Skeletal muscle satellite cell (primary cell): Measurements from ENCODE around the gene TAOK1.
"Not testable (repeated sequence)": the region's sequence is repeated elsewhere in the genome, so short reads cannot be mapped to it uniquely, and the experiment has no call there.

Experiments
- H3K27me3 ChIP-seq: 2 replicates; pipeline ENCODE4 v1.7.0; 2013; ENCODE audit warnings: low read length; ENCODE audit not compliant: control insufficient read depth, insufficient read depth
- H3K36me3 ChIP-seq: 2 replicates; pipeline ENCODE4 v1.7.0; 2013; ENCODE audit warnings: mild to moderate bottlenecking, control low read depth, low read length; ENCODE audit not compliant: insufficient read depth
- H3K4me1 ChIP-seq: 2 replicates; pipeline ENCODE4 v1.7.0; 2013; ENCODE audit warnings: low read length; ENCODE audit not compliant: control insufficient read depth, insufficient read depth
- H3K4me2 ChIP-seq: 2 replicates; pipeline ENCODE4 v1.7.0; 2013; ENCODE audit warnings: mild to moderate bottlenecking, low read length
- H3K4me3 ChIP-seq: 2 replicates; pipeline ENCODE4 v1.7.0; 2013; ENCODE audit warnings: low read length
- H3K9ac ChIP-seq: 2 replicates; pipeline ENCODE4 v1.7.0; 2013; ENCODE audit warnings: mild to moderate bottlenecking, low read depth, low read length, moderate library complexity
- H3K9me3 ChIP-seq: replicated peaks from 2 replicates; pipeline ENCODE4 v1.7.0; 2013; ENCODE audit warnings: mild to moderate bottlenecking, control low read depth, low read length

Gene TAOK1

DNA sequence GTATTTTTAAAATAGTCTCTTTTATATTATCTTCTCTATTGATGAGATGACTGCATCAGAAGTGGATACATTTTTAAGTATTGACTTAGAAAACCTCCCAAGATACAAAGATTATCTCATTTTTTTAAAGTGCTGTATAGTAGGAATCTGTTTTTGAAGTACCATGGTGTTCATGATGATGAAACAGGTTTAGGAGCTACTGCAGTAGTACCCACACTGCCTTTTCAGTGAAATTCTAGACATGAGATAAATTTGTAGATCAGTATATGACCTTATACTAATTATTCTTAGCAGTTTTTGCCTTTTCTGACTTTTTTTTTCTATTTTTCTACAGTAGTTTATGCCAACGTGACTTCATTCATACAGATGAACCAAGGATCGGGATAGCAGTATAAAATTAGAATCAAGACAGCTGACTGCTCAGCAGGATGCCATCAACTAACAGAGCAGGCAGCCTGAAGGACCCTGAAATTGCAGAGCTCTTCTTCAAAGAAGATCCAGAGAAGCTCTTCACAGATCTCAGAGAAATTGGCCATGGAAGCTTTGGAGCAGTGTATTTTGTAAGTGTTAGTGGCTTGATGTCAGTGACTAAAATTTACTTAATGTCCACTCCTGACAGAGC lies 61.1 kb downstream of the TAOK1 start:
- Histone ChIP-seq H3K36me3 (peaks cover 27% of the 10 kb centered on the region), H3K27me3 (no peaks in the 10 kb centered on the region), H3K4me3 (no peak overlapping the region), H3K4me2 (no peak overlapping the region), H3K9ac (no peak overlapping the region), H3K9me3 (no peaks in the 10 kb centered on the region), H3K4me1 (peaks cover 1% of the 10 kb centered on the region)

DNA sequence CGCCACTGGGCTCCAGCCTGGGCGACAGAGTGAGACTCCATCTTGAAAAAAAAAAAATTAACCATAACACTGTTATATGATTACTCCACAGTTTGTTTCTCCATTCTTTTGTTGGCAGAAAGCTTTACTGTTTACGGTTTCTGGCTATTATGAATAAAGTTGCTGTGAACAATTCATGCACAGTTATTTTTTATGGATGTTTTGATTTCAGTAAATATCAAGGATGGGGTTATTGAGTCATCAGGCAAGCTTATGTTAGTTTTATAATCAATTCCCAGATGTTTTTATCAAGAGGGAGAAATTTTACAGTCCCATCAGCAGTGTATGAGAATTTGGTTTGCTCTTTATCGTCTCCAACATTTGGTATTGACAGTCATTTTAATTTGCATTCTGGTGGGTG lies 67.9 kb downstream of the TAOK1 start:
- H3K4me2 ChIP-seq = no peak overlapping the region
- peaks cover 14% of the 10 kb centered on the region for H3K36me3 ChIP-seq
- no peaks in the 10 kb centered on the region for H3K27me3 ChIP-seq
- no peak overlapping the region for H3K9ac ChIP-seq
- H3K4me1 ChIP-seq = no peaks in the 10 kb centered on the region
- no peaks in the 10 kb centered on the region for H3K9me3 ChIP-seq
- no peak overlapping the region for H3K4me3 ChIP-seq

DNA sequence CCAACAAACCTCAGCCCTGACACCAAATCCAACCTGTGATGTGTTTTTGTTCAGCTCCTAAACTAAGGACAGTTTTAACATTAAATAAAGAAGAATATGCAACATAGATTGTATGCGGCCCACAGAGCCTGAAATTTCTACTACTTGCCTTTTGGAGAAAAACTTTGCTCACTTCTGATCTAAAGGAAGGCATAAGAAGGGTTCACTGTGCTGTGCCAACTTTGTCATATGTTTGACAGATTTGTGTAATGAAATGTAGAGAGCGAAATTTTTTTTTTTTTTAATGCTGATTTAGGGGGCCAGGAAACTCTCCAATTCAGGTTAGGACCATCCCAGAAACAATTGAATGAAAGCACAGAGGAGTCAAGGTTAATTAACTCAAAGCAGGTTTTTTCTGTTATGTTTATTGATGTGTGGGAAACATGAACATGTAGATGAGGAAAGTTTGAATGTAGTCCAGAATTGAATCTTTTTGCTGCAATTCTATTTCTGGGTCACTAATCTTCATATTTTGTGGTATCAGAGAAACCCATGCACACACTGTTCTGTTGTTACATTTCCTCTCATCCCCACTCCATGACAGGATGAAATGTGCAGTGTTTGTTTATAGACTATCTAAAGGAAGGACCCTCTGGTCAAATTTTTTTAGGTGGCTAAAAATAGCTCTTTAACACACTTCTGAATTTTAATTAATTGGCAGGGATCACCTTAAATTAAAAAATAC lies 71.5 kb downstream of the TAOK1 start:
- no peak overlapping the region for H3K4me2 ChIP-seq
- H3K4me1 ChIP-seq = no peaks in the 10 kb centered on the region
- H3K9ac ChIP-seq = no peak overlapping the region
- peaks cover 11% of the 10 kb centered on the region for H3K36me3 ChIP-seq
- no peaks in the 10 kb centered on the region for H3K27me3 ChIP-seq
- H3K9me3 ChIP-seq = no peaks in the 10 kb centered on the region
- H3K4me3 ChIP-seq = no peak overlapping the region

DNA sequence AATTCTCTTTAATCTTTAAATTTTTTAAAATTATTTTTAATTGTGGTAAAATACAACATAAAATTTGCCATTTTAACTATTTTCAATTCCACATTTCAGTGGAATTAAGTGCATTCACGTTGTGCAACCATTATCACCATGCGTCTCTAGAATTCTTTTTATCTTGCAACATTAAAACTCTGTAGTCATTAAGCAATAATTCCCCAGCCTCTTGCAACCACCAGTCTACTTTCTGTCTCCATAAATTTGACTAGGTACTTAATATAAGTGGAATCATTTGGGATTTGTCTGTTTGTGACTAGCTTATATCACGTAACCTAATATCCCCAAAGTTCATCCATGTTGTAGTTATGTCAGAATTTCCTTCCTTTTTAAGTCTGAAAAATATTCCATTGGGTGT lies 79.1 kb downstream of the TAOK1 start:
- H3K4me3 ChIP-seq = no peak overlapping the region
- H3K9me3 ChIP-seq = no peaks in the 10 kb centered on the region
- H3K9ac ChIP-seq = no peak overlapping the region
- no peaks in the 10 kb centered on the region for H3K27me3 ChIP-seq
- no peaks in the 10 kb centered on the region for H3K4me1 ChIP-seq
- H3K36me3 ChIP-seq = peaks cover 42% of the 10 kb centered on the region
- no peak overlapping the region for H3K4me2 ChIP-seq

GRCh38 chr17:29473437-29473836 lies 83.3 kb downstream of the TAOK1 start:
- not testable (repeated sequence) for H3K4me3 ChIP-seq, H3K9me3 ChIP-seq, H3K4me2 ChIP-seq, H3K9ac ChIP-seq, H3K27me3 ChIP-seq, H3K4me1 ChIP-seq
- H3K36me3 ChIP-seq = peaks cover 47% of the 10 kb centered on the region

GRCh38 chr17:29474297-29474696 lies 84.1 kb downstream of the TAOK1 start:
- no peaks in the 10 kb centered on the region for H3K4me1 ChIP-seq
- no peak overlapping the region for H3K9ac ChIP-seq
- H3K4me2 ChIP-seq = no peak overlapping the region
- peaks cover 44% of the 10 kb centered on the region for H3K36me3 ChIP-seq
- H3K27me3 ChIP-seq = no peaks in the 10 kb centered on the region
- H3K4me3 ChIP-seq = no peak overlapping the region
- no peaks in the 10 kb centered on the region for H3K9me3 ChIP-seq

DNA sequence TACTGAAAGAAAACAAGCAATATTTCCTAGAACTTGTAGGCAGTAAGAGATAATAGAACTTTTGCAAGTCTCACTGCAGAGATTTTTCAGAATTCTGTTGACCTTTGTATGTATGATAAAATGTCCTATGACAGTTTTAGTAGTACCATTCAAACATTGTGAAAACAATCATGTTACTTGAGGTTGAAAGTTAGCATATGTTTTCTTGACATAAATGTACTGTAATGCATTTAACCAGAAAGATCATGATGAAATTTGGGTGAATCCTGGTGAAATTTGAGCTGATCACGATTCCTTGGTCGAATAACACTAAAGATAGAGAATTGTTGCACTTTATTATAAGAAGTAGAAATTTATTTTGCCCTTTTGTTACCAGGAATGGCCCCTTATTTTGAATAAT lies 85.7 kb downstream of the TAOK1 start:
- Histone ChIP-seq H3K9ac (no peak overlapping the region), H3K4me3 (no peak overlapping the region), H3K4me2 (no peak overlapping the region), H3K4me1 (no peaks in the 10 kb centered on the region), H3K27me3 (no peaks in the 10 kb centered on the region), H3K9me3 (no peaks in the 10 kb centered on the region), H3K36me3 (peaks cover 36% of the 10 kb centered on the region)

- not testable (repeated sequence) for H3K4me3 ChIP-seq, H3K9ac ChIP-seq, H3K9me3 ChIP-seq, H3K4me2 ChIP-seq, H3K27me3 ChIP-seq, H3K4me1 ChIP-seq
- peaks cover 39% of the 10 kb centered on the region for H3K36me3 ChIP-seq
Observed at GRCh38 chr17:29480249-29480928, 90.2 kb downstream of the TAOK1 start.

DNA sequence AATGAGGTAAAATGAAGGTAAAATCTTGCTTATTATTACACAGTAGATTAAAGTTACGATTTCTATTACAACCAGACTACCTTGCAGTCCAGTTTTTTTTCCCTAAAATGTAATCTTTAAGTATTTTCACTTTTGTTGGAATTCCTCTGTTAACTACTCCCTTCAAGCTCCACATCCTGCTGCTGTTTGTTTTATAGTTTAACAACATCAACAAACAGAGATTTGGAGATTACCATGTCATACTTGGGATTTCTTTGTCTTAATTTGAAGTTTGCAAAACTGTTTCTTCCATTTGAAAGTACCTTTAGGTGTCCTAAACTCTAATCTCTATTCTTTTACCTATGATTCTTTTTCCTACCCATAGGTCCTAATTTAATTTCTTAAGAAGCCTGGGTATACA lies 93.3 kb downstream of the TAOK1 start:
- Histone ChIP-seq H3K9me3 (no peaks in the 10 kb centered on the region), H3K4me2 (no peak overlapping the region)

DNA sequence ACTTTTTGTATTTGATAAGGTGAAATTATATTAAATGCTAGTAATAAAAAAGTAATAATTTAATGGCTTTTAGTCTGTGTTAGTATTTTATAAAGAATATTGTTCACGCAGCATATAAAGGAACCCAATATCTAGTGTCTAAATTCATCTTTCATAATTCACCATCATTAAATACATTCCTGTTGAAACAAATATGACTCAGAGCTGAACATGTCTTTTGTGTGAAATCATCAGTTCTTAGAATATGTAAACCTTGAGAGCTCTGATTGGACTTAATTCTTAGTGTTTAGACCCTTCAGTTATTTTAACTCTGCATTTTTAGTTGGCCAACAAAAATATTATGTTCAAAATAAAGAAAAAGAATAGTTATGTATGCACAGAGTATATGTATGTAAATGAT lies 104.8 kb downstream of the TAOK1 start:
- Histone ChIP-seq H3K4me3 (no peak overlapping the region), H3K27me3 (no peaks in the 10 kb centered on the region), H3K9ac (no peak overlapping the region), H3K4me1 (peaks cover 11% of the 10 kb centered on the region), H3K36me3 (peaks cover 55% of the 10 kb centered on the region), H3K9me3 (no peaks in the 10 kb centered on the region), H3K4me2 (no peak overlapping the region)

More for the DNA sequence above, 93.3 kb downstream of the TAOK1 start:
- Histone ChIP-seq H3K27me3 (no peaks in the 10 kb centered on the region), H3K36me3 (peaks cover 45% of the 10 kb centered on the region), H3K4me3 (no peak overlapping the region), H3K9ac (no peak overlapping the region), H3K4me1 (no peaks in the 10 kb centered on the region)

DNA sequence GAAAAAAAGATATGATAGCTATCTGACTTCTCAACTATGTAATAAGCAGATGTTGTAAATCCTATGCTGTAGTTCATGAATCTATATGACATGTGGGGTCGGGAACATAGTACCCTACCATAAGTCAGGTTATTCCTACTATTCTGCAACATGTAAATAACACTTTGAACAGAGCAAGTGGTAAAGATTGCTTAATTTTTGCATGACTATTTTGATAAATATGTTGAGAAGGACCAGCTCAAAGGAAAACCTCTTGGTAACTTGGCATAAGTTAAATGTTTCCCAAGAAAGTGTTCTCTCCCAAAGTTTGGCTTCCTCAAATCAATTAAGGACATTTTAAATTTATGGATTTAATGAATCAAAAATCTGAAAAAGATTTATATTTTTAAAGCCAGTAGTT lies 114.5 kb downstream of the TAOK1 start:
- Histone ChIP-seq H3K4me1 (no peaks in the 10 kb centered on the region), H3K36me3 (peaks cover 69% of the 10 kb centered on the region), H3K9ac (no peak overlapping the region), H3K4me3 (no peak overlapping the region), H3K9me3 (no peaks in the 10 kb centered on the region), H3K4me2 (no peak overlapping the region), H3K27me3 (no peaks in the 10 kb centered on the region)
